Measurements from ENCODE around the gene RPAIN. TPM values are rescaled to one million over a fixed set of nuclear protein-coding genes. Genes with fewer than 3 reads are reported as not detected.
A peak's percentile ranks its signal among the peaks of the same experiment; 100 is the strongest.

RPAIN gene
- total and polyA plus RNA-seq, 9 donors: 26.5 to 46.7 (median 34.1) TPM

- intact Hi-C loops (cut with DNase I): no loop called here
- WGBS, 3 donors: 94 to 97% (median 96%) methylated on average over 7 of the region's 7 CpGs
- H3K9me3 ChIP-seq: no peaks in the 10 kb centered on the region
- TF ChIP-seq EP300 (IDR thresholded peaks at IDR 0.05) (no peak), POLR2A (IDR thresholded peaks at IDR 0.05) (no peak), CTCF (IDR thresholded peaks at IDR 0.05) (no peak)
- no peaks in the 10 kb centered on the region for H3K27me3 ChIP-seq
- no peak for DNase-seq
- H3K36me3 ChIP-seq: no peaks in the 10 kb centered on the region
- no peak overlapping the region for H3K27ac ChIP-seq
- H3K4me3 ChIP-seq: no peak overlapping the region
- H3K4me1 ChIP-seq (ENCODE audit: insufficient read depth): no peaks in the 10 kb centered on the region
Measured at GRCh38 chr17:5410594-5411272, 9.2 kb upstream of the RPAIN start.

- Histone ChIP-seq H3K9me3 (no peaks in the 10 kb centered on the region), H3K4me1 (ENCODE audit: insufficient read depth) (peaks cover 2% of the 10 kb centered on the region), H3K27me3 (no peaks in the 10 kb centered on the region), H3K36me3 (no peaks in the 10 kb centered on the region), H3K27ac (no peak overlapping the region), H3K4me3 (no peak overlapping the region)
- no peak for DNase-seq
- intact Hi-C loops (cut with DNase I): no loop called here
- no peak for TF ChIP-seq POLR2A (IDR thresholded peaks at IDR 0.05)
- TF ChIP-seq CTCF (IDR thresholded peaks at IDR 0.05): no peak
- TF ChIP-seq EP300 (IDR thresholded peaks at IDR 0.05): no peak
- WGBS, 3 donors: 42 to 48% (median 42%) methylated on average over 4 of the region's 4 CpGs
Measured at GRCh38 chr17:5413682-5414081, 6.3 kb upstream of the RPAIN start.

GRCh38 chr17:5416901-5417300 lies 3.1 kb upstream of the RPAIN start:
- intact Hi-C loops (cut with DNase I): no loop called here
- Histone ChIP-seq H3K9me3 (no peaks in the 10 kb centered on the region), H3K4me1 (ENCODE audit: insufficient read depth) (peaks cover 6% of the 10 kb centered on the region), H3K27me3 (no peaks in the 10 kb centered on the region), H3K27ac (no peak overlapping the region), H3K4me3 (no peak overlapping the region), H3K36me3 (no peaks in the 10 kb centered on the region)
- 83 to 92% (median 90%) methylated on average over 2 of the region's 2 CpGs for WGBS, 3 donors
- TF ChIP-seq CTCF (IDR thresholded peaks at IDR 0.05): no peak
- TF ChIP-seq EP300 (IDR thresholded peaks at IDR 0.05): no peak
- no peak for TF ChIP-seq POLR2A (IDR thresholded peaks at IDR 0.05)
- DNase-seq: no peak

GRCh38 chr17:5418858-5419355 lies 1.1 kb upstream of the RPAIN start:
- Histone ChIP-seq H3K9me3 (no peaks in the 10 kb centered on the region), H3K27me3 (no peaks in the 10 kb centered on the region), H3K4me3 (peak overlapping the region; percentile 43), H3K27ac (peak overlapping the region; percentile 11 to 49), H3K4me1 (ENCODE audit: insufficient read depth) (peaks cover 6% of the 10 kb centered on the region), H3K36me3 (no peaks in the 10 kb centered on the region)
- peak in 1 of 5 donors; percentile 42 for DNase-seq
- intact Hi-C loops (cut with DNase I): no loop called here
- TF ChIP-seq CTCF (IDR thresholded peaks at IDR 0.05) (no peak), EP300 (IDR thresholded peaks at IDR 0.05) (no peak), POLR2A (IDR thresholded peaks at IDR 0.05) (no peak)
- WGBS, 3 donors: 0% methylated on average over 26 of the region's 26 CpGs

All from ovary (tissue), 9 donors.